Neuronal stem cell (in vitro differentiated cells): Measurements from ENCODE around the gene SYNGR4.

Experiments used
- DNase-seq: peaks from one replicate; pipeline ENCODE4 v3.0.0-alpha.2; 2013; ENCODE audit warnings: low spot score
- H2AFZ ChIP-seq: one replicate; pipeline ENCODE4 v1.6.1; 2013; ENCODE audit warnings: mild to moderate bottlenecking, low read length, inconsistent platforms
- H2AK5ac ChIP-seq: 2 replicates; pipeline ENCODE4 v1.6.1; 2013; ENCODE audit warnings: low read depth, mild to moderate bottlenecking, inconsistent platforms, low read length, moderate library complexity, mixed read lengths
- H2BK120ac ChIP-seq: 2 replicates; pipeline ENCODE4 v1.6.1; 2013; ENCODE audit warnings: low read depth, mild to moderate bottlenecking, inconsistent platforms, low read length, moderate library complexity, mixed read lengths
- H2BK12ac ChIP-seq: one replicate; pipeline ENCODE4 v1.6.1; 2013; ENCODE audit warnings: low read length, inconsistent platforms
- H2BK15ac ChIP-seq: 2 replicates; pipeline ENCODE4 v1.6.1; 2013; ENCODE audit warnings: mild to moderate bottlenecking, low read length, inconsistent platforms, mixed read lengths
- H2BK5ac ChIP-seq: one replicate; pipeline ENCODE4 v1.6.1; 2013; ENCODE audit warnings: inconsistent platforms, mild to moderate bottlenecking, low read length, moderate library complexity
- H3K14ac ChIP-seq: one replicate; pipeline ENCODE4 v1.6.1; 2013; ENCODE audit warnings: low read length, inconsistent platforms
- H3K18ac ChIP-seq: 2 replicates; pipeline ENCODE4 v1.6.1; 2013; ENCODE audit warnings: low read length, inconsistent platforms
- H3K23ac ChIP-seq: 2 replicates; pipeline ENCODE4 v1.6.1; 2013; ENCODE audit warnings: low read depth, mild to moderate bottlenecking, mixed read lengths, low read length, inconsistent platforms; ENCODE audit not compliant: poor library complexity
- H3K27ac ChIP-seq: replicated peaks from 3 replicates; pipeline ENCODE4 v1.5.1; 2013; ENCODE audit warnings: low read length, inconsistent platforms
- H3K27me3 ChIP-seq, 3 experiments: 2 replicates each; pipeline ENCODE4 v1.6.1; 2013; ENCODE audit warnings: low read length in 3 of 3, mild to moderate bottlenecking in 2 of 3, inconsistent platforms in 1 of 3, low read depth in 1 of 3, mixed read lengths in 1 of 3, moderate library complexity in 1 of 3; ENCODE audit not compliant: control insufficient read depth in 3 of 3, insufficient read depth in 3 of 3
- H3K36me3 ChIP-seq, 2 donors: replicated peaks in 1 of 2; 2 replicates each; pipeline ENCODE4 v1.6.1; 2013; ENCODE audit warnings: low read length in 2 of 2; ENCODE audit not compliant: control insufficient read depth in 2 of 2, insufficient read depth in 2 of 2
- H3K4ac ChIP-seq: 2 replicates; pipeline ENCODE4 v1.6.1; 2013; ENCODE audit warnings: inconsistent platforms, mild to moderate bottlenecking, low read length, moderate library complexity
- H3K4me1 ChIP-seq, 2 donors: 1 replicate in 1 of 2; 2 replicates in 1 of 2; pipeline ENCODE4 v1.6.1; 2013; ENCODE audit warnings: low read length in 2 of 2, low read depth in 1 of 2; ENCODE audit not compliant: control insufficient read depth in 2 of 2, insufficient read depth in 1 of 2
- H3K4me2 ChIP-seq: one replicate; pipeline ENCODE4 v1.6.1; 2013; ENCODE audit warnings: mild to moderate bottlenecking, low read length, inconsistent platforms; ENCODE audit not compliant: insufficient read depth, poor library complexity, severe bottlenecking
- H3K4me3 ChIP-seq, 2 donors: 2 replicates each; pipeline ENCODE4 v1.5.1; 2013; ENCODE audit warnings: low read length in 2 of 2, mild to moderate bottlenecking in 2 of 2, inconsistent platforms in 1 of 2, moderate library complexity in 1 of 2
- H3K79me1 ChIP-seq: one replicate; pipeline ENCODE4 v1.6.1; 2013; ENCODE audit warnings: low read depth, mild to moderate bottlenecking, inconsistent platforms, low read length, moderate library complexity
- H3K9ac ChIP-seq: one replicate; pipeline ENCODE4 v1.6.1; 2013; ENCODE audit warnings: mild to moderate bottlenecking, low read depth, low read length, inconsistent platforms; ENCODE audit not compliant: poor library complexity
- H3K9me3 ChIP-seq, 2 donors: replicated peaks in 1 of 2; 2 replicates each; pipeline versions ENCODE3 to v1.6.1; 2013; ENCODE audit warnings: low read length in 2 of 2, mild to moderate bottlenecking in 2 of 2, inconsistent platforms in 1 of 2, low read depth in 1 of 2, mixed read lengths in 1 of 2, moderate library complexity in 1 of 2; ENCODE audit not compliant: control insufficient read depth in 2 of 2, insufficient read depth in 1 of 2
- H4K8ac ChIP-seq: one replicate; pipeline ENCODE4 v1.6.1; 2013; ENCODE audit warnings: low read depth, mild to moderate bottlenecking, inconsistent platforms, low read length, moderate library complexity
- H4K91ac ChIP-seq: one replicate; pipeline ENCODE4 v1.6.1; 2013; ENCODE audit warnings: low read length, low read depth, mild to moderate bottlenecking, inconsistent platforms; ENCODE audit not compliant: poor library complexity
- WGBS, 2 donors: extraction: QIAGEN DNeasy Blood & Tissue Kit; methylation state at CpG; one replicate each; pipeline ENCODE4 v1.1.7; 2013; ENCODE audit warnings: missing lambda C conversion rate in 2 of 2, mixed read lengths in 1 of 2; ENCODE audit not compliant: insufficient read length in 2 of 2, insufficient replicate concordance in 1 of 2; ENCODE audit errors: extremely low coverage in 2 of 2; 5-methylcytosine and 5-hydroxymethylcytosine counted together

Gene SYNGR4

GRCh38 chr19:48354332-48354992 is 9.7 kb upstream of the SYNGR4 start:
- H2BK15ac ChIP-seq: no peak overlapping the region
- no CpG with 5 or more reads among the region's 15 CpGs for WGBS, 2 donors
- H2AK5ac ChIP-seq: no peak overlapping the region
- no peaks in the 10 kb centered on the region for H3K36me3 ChIP-seq
- no peaks in the 10 kb centered on the region for H3K79me1 ChIP-seq
- H2BK120ac ChIP-seq: no peak overlapping the region
- no peak overlapping the region for H3K14ac ChIP-seq
- DNase-seq: no peak
- H3K4me3 ChIP-seq: no peak overlapping the region
- no peak overlapping the region for H2AFZ ChIP-seq
- H3K23ac ChIP-seq: no peak overlapping the region
- peaks cover 0 to 27% (median 0%) of the 10 kb centered on the region in 3 experiments for H3K27me3 ChIP-seq
- no peak overlapping the region for H3K27ac ChIP-seq
- peaks cover 6 to 10% of the 10 kb centered on the region in 2 donors for H3K4me1 ChIP-seq
- no peak overlapping the region for H4K91ac ChIP-seq
- no peak overlapping the region for H3K4me2 ChIP-seq
- no peak overlapping the region for H2BK12ac ChIP-seq
- H3K4ac ChIP-seq: no peak overlapping the region
- no peak overlapping the region for H3K18ac ChIP-seq
- no peak overlapping the region for H4K8ac ChIP-seq
- peaks cover 0 to 2% of the 10 kb centered on the region in 2 donors for H3K9me3 ChIP-seq
- H3K9ac ChIP-seq: no peak overlapping the region
- no peak overlapping the region for H2BK5ac ChIP-seq

GRCh38 chr19:48355365-48355954 is 8.7 kb upstream of the SYNGR4 start:
- no peak overlapping the region for H2BK5ac ChIP-seq

GRCh38 chr19:48359123-48359522 is 5.0 kb upstream of the SYNGR4 start:
- Histone ChIP-seq H3K14ac (no peak overlapping the region), H3K79me1 (no peaks in the 10 kb centered on the region), H3K18ac (no peak overlapping the region), H3K4me1 (peaks cover 10 to 11% of the 10 kb centered on the region in 2 donors), H4K8ac (no peak overlapping the region), H2BK12ac (no peak overlapping the region), H3K27me3 (peaks cover 0 to 13% (median 0%) of the 10 kb centered on the region in 3 experiments), H3K4ac (no peak overlapping the region), H2BK5ac (no peak overlapping the region), H3K9me3 (no peaks in the 10 kb centered on the region), H2BK120ac (no peak overlapping the region), H2BK15ac (no peak overlapping the region), H3K27ac (no peak overlapping the region), H3K4me3 (no peak overlapping the region), H3K36me3 (no peaks in the 10 kb centered on the region), H2AFZ (no peak overlapping the region), H2AK5ac (no peak overlapping the region), H3K23ac (no peak overlapping the region), H3K4me2 (no peak overlapping the region), H4K91ac (no peak overlapping the region), H3K9ac (no peak overlapping the region)
- DNase-seq: no peak
- no CpG with 5 or more reads among the region's 5 CpGs for WGBS, 2 donors

More at GRCh38 chr19:48355365-48355954, 8.7 kb upstream of the SYNGR4 start:
- Histone ChIP-seq H3K27me3 (peaks cover 0 to 21% (median 0%) of the 10 kb centered on the region in 3 experiments), H3K9me3 (peaks cover 0 to 2% of the 10 kb centered on the region in 2 donors), H3K18ac (peak overlapping the region; percentile 29), H2BK120ac (no peak overlapping the region), H3K23ac (peak overlapping the region; percentile 20), H3K4me2 (no peak overlapping the region), H3K4me3 (no peak overlapping the region), H3K79me1 (no peaks in the 10 kb centered on the region), H3K27ac (no peak overlapping the region), H4K91ac (no peak overlapping the region), H2BK15ac (no peak overlapping the region), H3K9ac (no peak overlapping the region), H3K36me3 (no peaks in the 10 kb centered on the region), H4K8ac (no peak overlapping the region), H2AFZ (peak overlapping the region; percentile 43), H3K4me1 (peaks cover 6 to 10% of the 10 kb centered on the region in 2 donors), H2BK12ac (no peak overlapping the region), H3K4ac (no peak overlapping the region), H2AK5ac (peak overlapping the region; percentile 9), H3K14ac (no peak overlapping the region)
- WGBS, 2 donors: no CpG with 5 or more reads among the region's 12 CpGs
- DNase-seq: no peak

GRCh38 chr19:48361912-48362311 is 2.3 kb upstream of the SYNGR4 start:
- Histone ChIP-seq H3K9ac (no peak overlapping the region), H3K18ac (no peak overlapping the region), H3K4me3 (no peak overlapping the region), H3K27me3 (peaks cover 0 to 8% (median 0%) of the 10 kb centered on the region in 3 experiments), H3K79me1 (no peaks in the 10 kb centered on the region), H3K4me1 (peaks cover 3 to 9% of the 10 kb centered on the region in 2 donors), H3K23ac (no peak overlapping the region), H3K4me2 (no peak overlapping the region), H3K14ac (no peak overlapping the region), H2BK12ac (no peak overlapping the region), H2BK120ac (no peak overlapping the region), H3K27ac (no peak overlapping the region), H2BK5ac (no peak overlapping the region), H2AK5ac (no peak overlapping the region), H2BK15ac (no peak overlapping the region), H3K4ac (no peak overlapping the region), H3K36me3 (no peaks in the 10 kb centered on the region), H4K8ac (no peak overlapping the region), H2AFZ (no peak overlapping the region), H3K9me3 (peaks cover 0 to 4% of the 10 kb centered on the region in 2 donors), H4K91ac (no peak overlapping the region)
- no peak for DNase-seq
- whole genome bisulfite sequencing, 2 donors: no CpG with 5 or more reads among the region's 3 CpGs
